NT2/D1 (cell line): ENCODE measurements around the gene PORCN.

Source experiments
- SUZ12 ChIP-seq: IDR thresholded peaks from 2 replicates; pipeline ENCODE4 v1.6.1; 2011; ENCODE audit not compliant: insufficient read length, insufficient read depth; ENCODE audit errors: extremely low read depth
- YY1 ChIP-seq: IDR thresholded peaks from 2 replicates; pipeline ENCODE4 v1.6.1; 2011; ENCODE audit not compliant: insufficient read length, insufficient read depth
- ZNF274 ChIP-seq: IDR thresholded peaks from 2 replicates; pipeline ENCODE4 v1.6.1; 2011; ENCODE audit warnings: mild to moderate bottlenecking, low read depth, low read length

DNA sequence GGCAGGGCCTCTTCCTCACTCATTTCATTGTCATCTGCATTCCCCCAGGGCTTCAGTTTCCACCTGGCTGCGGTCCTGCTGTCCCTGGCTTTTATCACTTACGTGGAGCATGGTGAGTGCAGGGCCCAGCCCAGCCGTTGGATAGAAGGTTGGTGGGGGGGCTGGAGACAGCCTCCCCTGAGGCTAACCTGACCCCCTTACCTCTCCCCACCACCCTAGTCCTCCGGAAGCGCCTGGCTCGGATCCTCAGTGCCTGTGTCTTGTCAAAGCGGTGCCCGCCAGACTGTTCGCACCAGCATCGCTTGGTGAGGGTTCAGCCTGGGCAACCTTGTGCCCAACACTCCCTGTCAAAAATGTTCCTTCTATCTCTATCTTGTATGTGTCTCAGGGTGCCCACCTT lies 7.0 kb downstream of the PORCN start:
- TF ChIP-seq YY1 (no peak), SUZ12 (no peak), ZNF274 (no peak)
